Glutamatergic neuron (in vitro differentiated cells): ENCODE results near the gene CCSER2. TPM values are rescaled to one million over a fixed set of nuclear protein-coding genes. Genes with fewer than 3 reads are reported as not detected.
"Not testable (repeated sequence)": the region's sequence is repeated elsewhere in the genome, so short reads cannot be mapped to it uniquely, and the experiment has no call there.

ENCODE experiments used
- DNase-seq: peaks from one replicate; pipeline ENCODE4 v3.0.0; 2022
- H3K27ac Mint-ChIP-seq: one replicate; pipeline ENCODE4 v1.8.0; 2020; ENCODE audit warnings: mild to moderate bottlenecking, mixed read lengths, inconsistent platforms; ENCODE audit not compliant: unreplicated experiment
- H3K27me3 Mint-ChIP-seq: one replicate; pipeline ENCODE4 v1.8.0; 2020; ENCODE audit warnings: mild to moderate bottlenecking, moderate library complexity, mixed read lengths, inconsistent platforms; ENCODE audit not compliant: unreplicated experiment
- H3K36me3 Mint-ChIP-seq: one replicate; pipeline ENCODE4 v1.8.0; 2020; ENCODE audit warnings: mild to moderate bottlenecking, mixed read lengths, inconsistent platforms; ENCODE audit not compliant: unreplicated experiment
- H3K4me1 Mint-ChIP-seq: one replicate; pipeline ENCODE4 v1.8.0; 2020; ENCODE audit warnings: mild to moderate bottlenecking, low read depth, mixed read lengths, inconsistent platforms; ENCODE audit not compliant: unreplicated experiment
- H3K4me3 Mint-ChIP-seq: one replicate; pipeline ENCODE4 v1.8.0; 2020; ENCODE audit warnings: mild to moderate bottlenecking, mixed read lengths, inconsistent platforms; ENCODE audit not compliant: unreplicated experiment
- H3K9me3 Mint-ChIP-seq: one replicate; pipeline ENCODE4 v1.8.0; 2020; ENCODE audit warnings: mild to moderate bottlenecking, moderate library complexity, mixed read lengths, inconsistent platforms; ENCODE audit not compliant: unreplicated experiment
- CTCF ChIP-seq: fragments of 200-600 bp; sonication (generic); IDR thresholded peaks from one replicate; pipeline ENCODE4 v1.5.0; 2021; ENCODE audit not compliant: partially characterized antibody, unreplicated experiment
- total RNA-seq: library from RNA; stranded (reverse); fragmentation: NEBNext Ultra II Directional; extraction: Animal tissue kit (Norgen Biotek cat#: 25700); gene quantifications from one replicate; pipeline ENCODE4 v1.2.1, GENCODE V29; 2021; ENCODE audit not compliant: unreplicated experiment

Gene CCSER2
- total RNA-seq, 1 donor from 2014 or later: 168 TPM

GRCh38 chr10:84524435-84524834 lies 196.0 kb downstream of the CCSER2 start:
- H3K27ac Mint-ChIP-seq: peak overlapping the region; percentile 40

GRCh38 chr10:84525120-84525806 lies 196.9 kb downstream of the CCSER2 start:
- Mint-ChIP-seq H3K27me3 (peaks cover 2% of the 10 kb centered on the region), H3K36me3 (peaks cover 17% of the 10 kb centered on the region), H3K4me1 (peaks cover 27% of the 10 kb centered on the region), H3K4me3 (peak overlapping the region; percentile 58), H3K27ac (peak overlapping the region; percentile 44), H3K9me3 (peaks cover 2% of the 10 kb centered on the region)
- no peak for DNase-seq
- TF ChIP-seq CTCF: no peak

More at GRCh38 chr10:84524435-84524834, 196.0 kb downstream of the CCSER2 start:
- H3K9me3 Mint-ChIP-seq: peaks cover 4% of the 10 kb centered on the region
- H3K4me1 Mint-ChIP-seq: peaks cover 34% of the 10 kb centered on the region
- no peak for DNase-seq
- H3K27me3 Mint-ChIP-seq: peaks cover 2% of the 10 kb centered on the region
- no peak for TF ChIP-seq CTCF
- peaks cover 17% of the 10 kb centered on the region for H3K36me3 Mint-ChIP-seq
- no peak overlapping the region for H3K4me3 Mint-ChIP-seq

- H3K9me3 Mint-ChIP-seq, H3K4me3 Mint-ChIP-seq, H3K27me3 Mint-ChIP-seq, DNase-seq: not testable (repeated sequence)
- peak overlapping the region; percentile 44 for H3K27ac Mint-ChIP-seq
- peaks cover 22% of the 10 kb centered on the region for H3K4me1 Mint-ChIP-seq
- H3K36me3 Mint-ChIP-seq: peaks cover 17% of the 10 kb centered on the region
Measured at GRCh38 chr10:84525807-84526182, 197.4 kb downstream of the CCSER2 start.

GRCh38 chr10:84527386-84527785 lies 199.0 kb downstream of the CCSER2 start:
- peaks cover 13% of the 10 kb centered on the region for H3K4me1 Mint-ChIP-seq
- H3K27me3 Mint-ChIP-seq, H3K9me3 Mint-ChIP-seq, H3K27ac Mint-ChIP-seq, H3K4me3 Mint-ChIP-seq, DNase-seq: not testable (repeated sequence)
- H3K36me3 Mint-ChIP-seq: peaks cover 17% of the 10 kb centered on the region

- H3K4me3 Mint-ChIP-seq: not testable (repeated sequence)
Measured at GRCh38 chr10:84528526-84528925, 200.1 kb downstream of the CCSER2 start.

GRCh38 chr10:84530724-84531325 lies 202.4 kb downstream of the CCSER2 start:
- Mint-ChIP-seq H3K27ac (no peak overlapping the region), H3K4me1 (peaks cover 11% of the 10 kb centered on the region), H3K4me3 (no peak overlapping the region), H3K36me3 (peaks cover 11% of the 10 kb centered on the region), H3K27me3 (peaks cover 4% of the 10 kb centered on the region), H3K9me3 (peaks cover 2% of the 10 kb centered on the region)
- TF ChIP-seq CTCF: no peak
- no peak for DNase-seq

More at GRCh38 chr10:84528526-84528925, 200.1 kb downstream of the CCSER2 start:
- H3K27ac Mint-ChIP-seq, DNase-seq, H3K9me3 Mint-ChIP-seq, H3K27me3 Mint-ChIP-seq, H3K4me1 Mint-ChIP-seq: not testable (repeated sequence)
- H3K36me3 Mint-ChIP-seq: peaks cover 17% of the 10 kb centered on the region
